ENCODE measurements around the gene DCDC2B.

- TF ChIP-seq CTCF (IDR thresholded peaks at IDR 0.05; ENCODE audit: low read depth, low read length) = no peak
- no peak for TF ChIP-seq EZH2phosphoT487 (IDR thresholded peaks at IDR 0.05; ENCODE audit: low read depth)
These were observed 38.0 kb downstream of the DCDC2B start, which contains the start of gene FAM167B for GRCh38 chr1:32246888-32247273.
